ENCODE data around the gene CDS2.

Gene CDS2

DNA sequence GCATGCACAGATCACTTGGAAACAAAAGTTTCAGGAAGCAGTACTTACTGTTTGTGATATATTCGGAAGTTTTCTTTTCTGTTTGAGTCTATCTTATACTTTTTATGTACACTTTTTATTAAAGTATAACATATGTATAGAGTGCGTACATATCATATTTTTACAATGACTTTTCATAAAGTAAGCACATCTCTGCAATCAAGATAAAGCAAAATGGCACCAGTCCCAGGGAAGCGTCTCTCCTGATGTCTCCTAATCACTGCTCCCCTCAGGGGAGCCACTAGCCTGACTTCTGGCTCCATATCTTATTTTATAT lies 26.3 kb downstream of the CDS2 start:
- no peak for TF ChIP-seq GATA1 (IDR thresholded peaks at IDR 0.05; ENCODE audit: low read depth, low read length)
- TF ChIP-seq POLR2A (IDR thresholded peaks at IDR 0.05; ENCODE audit: low read length): no peak
- DNase-seq: no peak

- DNase-seq: no peak
- TF ChIP-seq POLR2A (IDR thresholded peaks at IDR 0.05; ENCODE audit: low read length): no peak
- no peak for TF ChIP-seq GATA1 (IDR thresholded peaks at IDR 0.05; ENCODE audit: low read depth, low read length)
Measured at GRCh38 chr20:5153612-5154542, 27.1 kb downstream of the CDS2 start.

GRCh38 chr20:5154543-5154925 lies 27.7 kb downstream of the CDS2 start:
- no peak for TF ChIP-seq POLR2A (IDR thresholded peaks at IDR 0.05; ENCODE audit: low read length)
- TF ChIP-seq GATA1 (IDR thresholded peaks at IDR 0.05; ENCODE audit: low read depth, low read length): no peak
- no peak for DNase-seq

DNA sequence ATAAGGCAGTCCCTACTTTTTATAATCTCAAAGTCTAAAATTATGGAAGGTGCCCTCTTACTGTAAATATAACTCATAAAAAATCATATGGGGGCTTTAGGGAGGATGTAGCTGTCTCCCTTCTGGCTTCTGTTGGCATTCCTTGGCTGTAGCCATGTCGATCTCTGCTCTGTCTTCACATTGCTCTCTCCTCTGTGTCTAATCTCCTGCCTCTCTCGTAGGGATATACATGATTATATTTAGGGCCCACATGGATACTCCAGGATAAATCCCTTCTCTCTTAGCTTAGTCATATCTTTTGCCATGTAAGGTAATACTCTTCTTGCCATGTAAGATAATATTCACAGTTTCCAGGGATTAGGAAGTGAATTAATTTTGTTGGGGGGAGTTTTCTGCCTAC lies 28.6 kb downstream of the CDS2 start:
- no peak for DNase-seq
- TF ChIP-seq POLR2A (IDR thresholded peaks at IDR 0.05; ENCODE audit: low read length) (no peak), GATA1 (IDR thresholded peaks at IDR 0.05; ENCODE audit: low read depth, low read length) (no peak)

DNA sequence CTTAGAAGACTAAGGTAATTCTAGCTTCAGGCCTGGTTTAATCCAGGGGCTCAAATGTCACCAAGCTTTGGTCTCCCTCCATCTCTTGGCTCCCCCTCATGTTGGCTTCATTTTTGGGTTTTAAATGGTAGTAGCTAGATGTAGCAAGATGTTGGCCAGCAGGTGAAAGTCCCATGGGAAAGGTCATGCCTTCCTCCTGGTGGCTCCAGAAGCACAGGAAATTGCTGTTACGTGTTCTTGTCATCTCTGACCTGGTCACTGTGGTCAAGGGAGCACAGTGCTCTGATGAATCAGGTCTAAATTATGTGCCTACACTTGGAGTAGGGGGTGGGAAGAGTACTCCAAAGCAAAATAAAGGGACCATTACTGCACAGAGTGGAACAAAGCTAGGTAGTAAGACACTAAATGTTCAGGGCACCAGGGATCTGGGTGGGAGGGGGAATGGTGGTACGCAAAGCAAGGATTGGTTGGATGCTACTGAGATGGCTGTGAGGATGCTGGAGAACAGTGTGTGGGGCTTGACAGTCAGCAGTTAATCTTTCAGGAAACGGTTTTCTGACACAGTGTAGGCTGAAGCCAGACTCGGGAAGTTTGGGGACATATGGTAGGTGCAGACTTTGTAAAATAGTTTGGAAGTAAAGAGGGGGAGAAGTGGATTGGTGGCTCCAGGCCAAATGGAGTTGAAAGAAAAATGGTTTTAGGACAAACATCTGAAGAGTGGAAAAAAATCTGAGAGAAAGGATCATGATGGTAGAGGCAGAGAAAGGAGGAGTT lies 30.1 kb downstream of the CDS2 start:
- TF ChIP-seq GATA1 (IDR thresholded peaks at IDR 0.05; ENCODE audit: low read depth, low read length): no peak
- TF ChIP-seq POLR2A (IDR thresholded peaks at IDR 0.05; ENCODE audit: low read length): no peak
- DNase-seq: no peak

DNA sequence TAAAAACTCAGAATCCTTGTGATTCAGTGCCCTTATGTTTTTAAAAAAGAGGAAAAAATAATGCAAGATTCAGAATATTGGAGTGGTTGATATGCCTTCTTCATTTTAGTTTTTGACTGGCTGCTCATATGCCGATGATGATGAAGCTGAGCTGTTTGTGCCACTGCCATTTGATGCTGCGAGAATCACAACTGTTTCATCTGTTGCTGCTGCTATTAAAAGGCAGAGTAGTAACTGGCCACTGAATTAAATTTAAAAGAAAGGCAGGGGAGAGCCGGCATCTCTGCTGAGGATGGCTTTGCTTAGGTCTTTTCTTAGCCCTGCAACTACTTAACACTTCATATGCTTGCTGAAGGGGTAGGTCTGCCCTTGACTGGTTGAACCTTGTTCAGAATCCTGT lies 33.1 kb downstream of the CDS2 start:
- TF ChIP-seq GATA1 (IDR thresholded peaks at IDR 0.05; ENCODE audit: low read depth, low read length) (no peak), POLR2A (IDR thresholded peaks at IDR 0.05; ENCODE audit: low read length) (no peak)
- no peak for DNase-seq

- TF ChIP-seq POLR2A (IDR thresholded peaks at IDR 0.05; ENCODE audit: low read length): no peak
- TF ChIP-seq GATA1 (IDR thresholded peaks at IDR 0.05; ENCODE audit: low read depth, low read length): no peak
- peak in 1 of 2 experiments; percentile 23 for DNase-seq
Measured at GRCh38 chr20:5160882-5161281, 34.1 kb downstream of the CDS2 start.

DNA sequence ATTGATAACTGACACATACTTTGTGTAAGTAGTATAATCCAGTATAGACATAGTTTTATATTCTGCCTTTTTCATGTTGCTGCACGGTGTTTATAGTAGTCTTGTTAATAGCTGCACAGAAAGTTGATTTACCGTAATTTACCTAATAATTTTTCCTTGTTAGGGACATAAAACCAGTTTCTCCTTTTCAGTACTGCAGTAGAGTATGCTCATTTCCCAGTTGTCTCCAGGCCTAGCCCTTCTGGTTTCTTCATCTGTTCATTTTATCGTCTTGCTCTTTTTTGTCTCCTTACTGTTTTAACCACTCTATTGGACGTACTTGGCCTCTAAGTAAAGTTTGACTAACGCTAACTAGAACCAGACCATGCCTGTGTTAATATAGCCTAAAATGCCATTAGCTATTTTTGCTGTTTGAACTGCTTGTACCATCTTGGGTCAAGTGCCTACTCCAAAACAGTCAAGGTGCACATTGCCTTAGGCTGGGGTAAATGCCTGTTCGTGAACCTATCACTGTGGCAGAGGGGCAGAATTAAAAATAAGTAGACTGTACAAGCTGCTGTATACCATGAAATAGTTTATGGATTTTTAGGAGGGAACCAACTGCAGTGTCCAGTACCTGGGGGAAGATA lies 34.8 kb downstream of the CDS2 start:
- DNase-seq: no peak
- TF ChIP-seq POLR2A (IDR thresholded peaks at IDR 0.05; ENCODE audit: low read length) (no peak), GATA1 (IDR thresholded peaks at IDR 0.05; ENCODE audit: low read depth, low read length) (no peak)

GRCh38 chr20:5164645-5165625 lies 38.1 kb downstream of the CDS2 start:
- no peak for DNase-seq
- TF ChIP-seq GATA1 (IDR thresholded peaks at IDR 0.05; ENCODE audit: low read depth, low read length): no peak

GRCh38 chr20:5168651-5169396 lies 42.0 kb downstream of the CDS2 start:
- TF ChIP-seq POLR2A (IDR thresholded peaks at IDR 0.05; ENCODE audit: low read length): no peak
- no peak for TF ChIP-seq GATA1 (IDR thresholded peaks at IDR 0.05; ENCODE audit: low read depth, low read length)
- DNase-seq: no peak

DNA sequence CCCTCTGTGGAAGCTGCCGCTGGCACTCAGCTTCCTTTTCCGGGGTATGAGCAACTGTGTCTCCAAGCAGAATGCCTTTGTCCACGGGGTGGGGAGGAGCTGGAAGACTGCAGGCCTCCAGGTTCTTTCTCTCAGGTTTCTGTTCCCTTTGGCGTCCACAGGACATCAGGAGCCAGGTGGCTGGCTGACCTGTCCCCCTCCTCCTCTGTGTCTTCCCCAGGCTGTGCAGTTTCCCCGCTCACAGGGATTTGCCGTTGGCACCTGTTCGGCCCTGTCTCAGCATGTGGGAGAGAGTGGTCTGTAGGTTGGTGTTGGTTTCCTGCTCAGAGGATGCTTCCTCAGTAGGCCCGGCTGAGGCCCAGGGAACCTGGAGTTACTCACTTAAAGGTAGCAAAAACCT lies 43.5 kb downstream of the CDS2 start:
- DNase-seq: no peak
- TF ChIP-seq POLR2A (IDR thresholded peaks at IDR 0.05; ENCODE audit: low read length) (no peak), GATA1 (IDR thresholded peaks at IDR 0.05; ENCODE audit: low read depth, low read length) (no peak)

- peak in 1 of 2 experiments; percentile 26 for DNase-seq
- TF ChIP-seq POLR2A (IDR thresholded peaks at IDR 0.05; ENCODE audit: low read length) (no peak), GATA1 (IDR thresholded peaks at IDR 0.05; ENCODE audit: low read depth, low read length) (no peak)
Measured at GRCh38 chr20:5171064-5171789, 44.4 kb downstream of the CDS2 start.

Data from erythroblast (primary cell).